Measurements from ENCODE around the gene SENP3. TPM values are rescaled to one million over a fixed set of nuclear protein-coding genes. Genes with fewer than 3 reads are reported as not detected.

SENP3 gene
- total and polyA plus RNA-seq, 8 donors: 14.7 to 33.1 (median 17.2) TPM

GRCh38 chr17:7557147-7557764 lies 4.5 kb upstream of the SENP3 start:
- no peaks in the 10 kb centered on the region for H3K36me3 ChIP-seq
- peak overlapping the region; percentile 80 to 94 (median 90) for H3K27ac ChIP-seq
- TF ChIP-seq, protein P1, sequence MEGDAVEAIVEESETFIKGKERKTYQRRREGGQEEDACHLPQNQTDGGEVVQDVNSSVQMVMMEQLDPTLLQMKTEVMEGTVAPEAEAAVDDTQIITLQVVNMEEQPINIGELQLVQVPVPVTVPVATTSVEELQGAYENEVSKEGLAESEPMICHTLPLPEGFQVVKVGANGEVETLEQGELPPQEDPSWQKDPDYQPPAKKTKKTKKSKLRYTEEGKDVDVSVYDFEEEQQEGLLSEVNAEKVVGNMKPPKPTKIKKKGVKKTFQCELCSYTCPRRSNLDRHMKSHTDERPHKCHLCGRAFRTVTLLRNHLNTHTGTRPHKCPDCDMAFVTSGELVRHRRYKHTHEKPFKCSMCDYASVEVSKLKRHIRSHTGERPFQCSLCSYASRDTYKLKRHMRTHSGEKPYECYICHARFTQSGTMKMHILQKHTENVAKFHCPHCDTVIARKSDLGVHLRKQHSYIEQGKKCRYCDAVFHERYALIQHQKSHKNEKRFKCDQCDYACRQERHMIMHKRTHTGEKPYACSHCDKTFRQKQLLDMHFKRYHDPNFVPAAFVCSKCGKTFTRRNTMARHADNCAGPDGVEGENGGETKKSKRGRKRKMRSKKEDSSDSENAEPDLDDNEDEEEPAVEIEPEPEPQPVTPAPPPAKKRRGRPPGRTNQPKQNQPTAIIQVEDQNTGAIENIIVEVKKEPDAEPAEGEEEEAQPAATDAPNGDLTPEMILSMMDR (IDR thresholded peaks at IDR 0.05): no peak
- ATAC-seq (no peak), FAIRE-seq (no peak), DNase-seq (peak in 3 of 6 donors; percentile 36 to 79 (median 57))
- peaks cover 18 to 32% (median 25%) of the 10 kb centered on the region in 3 donors for H3K4me1 ChIP-seq
- intact Hi-C loops (cut with DNase I): loop anchor here in 1 of 3 donors (10.0 kb wide), 1 partner anchor 202 kb away; the partner anchor contains the start of genes KCTD11 and TMEM95
- no peaks in the 10 kb centered on the region for H3K9me3 ChIP-seq
- WGBS, 2 donors: 70 to 71% methylated on average over 19 of the region's 19 CpGs
- H3K27me3 ChIP-seq: no peaks in the 10 kb centered on the region
- H3K4me3 ChIP-seq: no peak overlapping the region

- Histone ChIP-seq H3K27me3 (no peaks in the 10 kb centered on the region), H3K9me3 (no peaks in the 10 kb centered on the region), H3K36me3 (no peaks in the 10 kb centered on the region), H3K4me3 (peak overlapping the region in 3 of 4 donors; percentile 26 to 97 (median 80)), H3K4me1 (peaks cover 25 to 38% (median 25%) of the 10 kb centered on the region in 3 donors), H3K27ac (peak overlapping the region; percentile 80 to 94 (median 90))
- intact Hi-C loops (cut with DNase I): loop anchor here in 1 of 3 donors (10.0 kb wide), 1 partner anchor 203 kb away; the partner anchor contains the start of genes KCTD11 and TMEM95
- DNase-seq (peak; percentile 89 to 98 (median 96)), FAIRE-seq (no peak), ATAC-seq (peak; percentile 65 to 81 (median 78))
- WGBS, 2 donors: 3 to 4% methylated on average over 21 of the region's 21 CpGs
- TF ChIP-seq, protein P1 (IDR thresholded peaks at IDR 0.05): no peak
Measured at GRCh38 chr17:7557775-7558543, 3.8 kb upstream of the SENP3 start.

- H3K9me3 ChIP-seq: no peaks in the 10 kb centered on the region
- peak within 1 kb of the TSS; percentile 80 to 94 (median 90) for H3K27ac ChIP-seq
- peak; percentile 8 to 24 (median 16) for ATAC-seq
- no peak for FAIRE-seq
- peak within 1 kb of the TSS; percentile 10 to 97 (median 53) for H3K4me3 ChIP-seq
- WGBS, 2 donors: 8 to 10% methylated on average over 16 of the region's 16 CpGs
- no peaks in the 10 kb centered on the region for H3K36me3 ChIP-seq
- DNase-seq: peak in 5 of 6 donors; percentile 46 to 78 (median 60)
- no peaks in the 10 kb centered on the region for H3K27me3 ChIP-seq
- H3K4me1 ChIP-seq: peaks cover 25 to 43% (median 30%) of the 10 kb centered on the region in 3 donors
- TF ChIP-seq, protein P1 (IDR thresholded peaks at IDR 0.05): no peak
- intact Hi-C loops (cut with DNase I): loop anchor here in 1 of 3 donors (10.0 kb wide), 1 partner anchor 204 kb away; the partner anchor contains the start of genes KCTD11 and TMEM95
Measured at GRCh38 chr17:7558544-7559319, 3.0 kb upstream of the SENP3 start, which contains the start of gene TNFSF13. TSS of gene TNFSF13 (plus strand) at chr17:7558750. CDS start at chr17:7559040, 290 bp downstream.

GRCh38 chr17:7559320-7560171 lies 2.2 kb upstream of the SENP3 start:
- H3K27me3 ChIP-seq: no peaks in the 10 kb centered on the region
- no peak for FAIRE-seq

More at GRCh38 chr17:7559320-7560171, 2.2 kb upstream of the SENP3 start:
- intact Hi-C loops (cut with DNase I): loop anchor here in 2 of 3 donors (5.0 to 10.0 kb wide), 2 partner anchors 47 to 205 kb away; partner anchors contain the start of genes KCTD11 (in 1 of the 2) and TMEM95 (in 1 of the 2)
- H3K9me3 ChIP-seq: no peaks in the 10 kb centered on the region
- DNase-seq (peak in 5 of 6 donors; percentile 52 to 75 (median 62)), ATAC-seq (no peak)
- WGBS, 2 donors: 17 to 21% methylated on average over 18 of the region's 18 CpGs
- peaks cover 25 to 43% (median 30%) of the 10 kb centered on the region in 3 donors for H3K4me1 ChIP-seq
- peak overlapping the region; percentile 10 to 97 (median 53) for H3K4me3 ChIP-seq
- no peaks in the 10 kb centered on the region for H3K36me3 ChIP-seq
- peak overlapping the region; percentile 80 to 94 (median 90) for H3K27ac ChIP-seq
- TF ChIP-seq, protein P1 (IDR thresholded peaks at IDR 0.05): no peak

Measured in pancreas (tissue), 10 donors.